ENCODE results near the gene TMC4. TPM values are rescaled to one million over a fixed set of nuclear protein-coding genes. Genes with fewer than 3 reads are reported as not detected.
"Not testable (repeated sequence)": the region's sequence is repeated elsewhere in the genome, so short reads cannot be mapped to it uniquely, and the experiment has no call there.

TMC4 gene
- total RNA-seq, 1 experiment from 2014 or later = 175 TPM

- no peak for DNase-seq
- Histone ChIP-seq H3K36me3 (ENCODE audit: low read depth) (peaks cover 16% of the 10 kb centered on the region), H3K9me3 (ENCODE audit: insufficient read depth, low read depth) (no peaks in the 10 kb centered on the region), H3K27ac (no peak overlapping the region), H3K4me1 (replicated peaks; ENCODE audit: insufficient read depth) (peaks cover 10% of the 10 kb centered on the region), H2AFZ (no peak overlapping the region), H3K9me2 (ENCODE audit: insufficient read depth) (no peaks in the 10 kb centered on the region), H3K27me3 (ENCODE audit: insufficient read depth, low read depth) (no peaks in the 10 kb centered on the region), H3K4me3 (no peak overlapping the region), H3K4me2 (no peak overlapping the region), H4K20me1 (ENCODE audit: insufficient read depth) (peaks cover 28% of the 10 kb centered on the region), H3F3A (ENCODE audit: insufficient read depth, low read depth) (peaks cover 36% of the 10 kb centered on the region; the same call in 1 of the 2 replicates), H3K79me2 (ENCODE audit: low read depth) (peaks cover 34% of the 10 kb centered on the region)
- no TSS peak for BruUV-seq (replicated peaks)
- intact Hi-C loops (cut with micrococcal nuclease; ENCODE audit: unreplicated experiment) = no loop called here
- POLR2A ChIA-PET (ENCODE audit: unreplicated experiment) = no interaction called here
- TF ChIP-seq CTCF (conservative IDR thresholded peaks at IDR 0.05) = no peak
- TF ChIP-seq EZH2 (IDR thresholded peaks at IDR 0.05; ENCODE audit: low read depth) = no peak
- CTCF ChIA-PET = no interaction called here
Measured at GRCh38 chr19:54183431-54183830, 10.5 kb upstream of the TMC4 start.

- DNase-seq; H3K9me3 ChIP-seq (ENCODE audit: insufficient read depth, low read depth); BruUV-seq (replicated peaks); intact Hi-C loops (cut with micrococcal nuclease; ENCODE audit: unreplicated experiment); H3K4me1 ChIP-seq (replicated peaks; ENCODE audit: insufficient read depth); H3K27me3 ChIP-seq (ENCODE audit: insufficient read depth, low read depth); H3K4me2 ChIP-seq; CTCF ChIA-PET; H3K4me3 ChIP-seq; H3K9me2 ChIP-seq (ENCODE audit: insufficient read depth); POLR2A ChIA-PET (ENCODE audit: unreplicated experiment); H2AFZ ChIP-seq; H3K27ac ChIP-seq: not testable (repeated sequence)
- peaks cover 21% of the 10 kb centered on the region for H3K79me2 ChIP-seq (ENCODE audit: low read depth)
- peaks cover 49% of the 10 kb centered on the region; the same call in 1 of the 2 replicates for H3F3A ChIP-seq (ENCODE audit: insufficient read depth, low read depth)
- peaks cover 22% of the 10 kb centered on the region for H3K36me3 ChIP-seq (ENCODE audit: low read depth)
- H4K20me1 ChIP-seq (ENCODE audit: insufficient read depth) = peaks cover 27% of the 10 kb centered on the region
Measured at GRCh38 chr19:54181894-54182293, 8.9 kb upstream of the TMC4 start.

GRCh38 chr19:54180691-54181091 is 7.7 kb upstream of the TMC4 start:
- H2AFZ ChIP-seq = no peak overlapping the region
- CTCF ChIA-PET = no interaction called here
- no peaks in the 10 kb centered on the region for H3K9me3 ChIP-seq (ENCODE audit: insufficient read depth, low read depth)
- BruUV-seq (replicated peaks) = no TSS peak
- no peak for DNase-seq
- H3K4me2 ChIP-seq = no peak overlapping the region
- H3K4me3 ChIP-seq = no peak overlapping the region
- intact Hi-C loops (cut with micrococcal nuclease; ENCODE audit: unreplicated experiment) = no loop called here
- TF ChIP-seq EZH2 (IDR thresholded peaks at IDR 0.05; ENCODE audit: low read depth) = no peak
- TF ChIP-seq CTCF (conservative IDR thresholded peaks at IDR 0.05) = no peak
- POLR2A ChIA-PET (ENCODE audit: unreplicated experiment) = no interaction called here
- H3K27me3 ChIP-seq (ENCODE audit: insufficient read depth, low read depth) = no peaks in the 10 kb centered on the region
- peaks cover 57% of the 10 kb centered on the region; the same call in 1 of the 2 replicates for H3F3A ChIP-seq (ENCODE audit: insufficient read depth, low read depth)
- H4K20me1 ChIP-seq (ENCODE audit: insufficient read depth) = peaks cover 33% of the 10 kb centered on the region
- H3K27ac ChIP-seq = no peak overlapping the region
- H3K79me2 ChIP-seq (ENCODE audit: low read depth) = peaks cover 9% of the 10 kb centered on the region; the same call in 1 of the 2 replicates
- no peaks in the 10 kb centered on the region for H3K9me2 ChIP-seq (ENCODE audit: insufficient read depth)
- no peaks in the 10 kb centered on the region for H3K4me1 ChIP-seq (replicated peaks; ENCODE audit: insufficient read depth)
- peaks cover 16% of the 10 kb centered on the region for H3K36me3 ChIP-seq (ENCODE audit: low read depth)

GRCh38 chr19:54179921-54180461 is 7.0 kb upstream of the TMC4 start:
- Histone ChIP-seq H3K36me3 (ENCODE audit: low read depth) (peaks cover 10% of the 10 kb centered on the region; the same call in 1 of the 2 replicates), H3K4me2 (no peak overlapping the region), H3K79me2 (ENCODE audit: low read depth) (peaks cover 3% of the 10 kb centered on the region; the same call in 1 of the 2 replicates), H3K9me2 (ENCODE audit: insufficient read depth) (no peaks in the 10 kb centered on the region), H3K27me3 (ENCODE audit: insufficient read depth, low read depth) (no peaks in the 10 kb centered on the region), H3K4me1 (replicated peaks; ENCODE audit: insufficient read depth) (no peaks in the 10 kb centered on the region), H3F3A (ENCODE audit: insufficient read depth, low read depth) (peaks cover 59% of the 10 kb centered on the region; the same call in 1 of the 2 replicates), H3K27ac (no peak overlapping the region), H4K20me1 (ENCODE audit: insufficient read depth) (peaks cover 38% of the 10 kb centered on the region), H2AFZ (no peak overlapping the region), H3K4me3 (no peak overlapping the region), H3K9me3 (ENCODE audit: insufficient read depth, low read depth) (no peaks in the 10 kb centered on the region)
- TF ChIP-seq EZH2 (IDR thresholded peaks at IDR 0.05; ENCODE audit: low read depth) = no peak
- no peak for TF ChIP-seq CTCF (conservative IDR thresholded peaks at IDR 0.05)
- POLR2A ChIA-PET (ENCODE audit: unreplicated experiment) = no interaction called here
- CTCF ChIA-PET = no interaction called here
- intact Hi-C loops (cut with micrococcal nuclease; ENCODE audit: unreplicated experiment) = no loop called here
- no TSS peak for BruUV-seq (replicated peaks)
- peak in 1 of 2 experiments; percentile 65 for DNase-seq

Data from PC-9 (cell line).